MM.1S (cell line): ENCODE results near the gene CKLF.

Experiments
- EZH2phosphoT487 ChIP-seq: fragments of 300-600 bp; sonication (generic); IDR thresholded peaks from 2 replicates; pipeline ENCODE4 v1.6.1; 2018; ENCODE audit warnings: antibody characterized with exemption, low read length
- TF ChIP-seq, protein P1 (sequence below): fragments of 300-600 bp; sonication (generic); IDR thresholded peaks from 2 replicates; pipeline ENCODE4 v1.5.1; 2016; ENCODE audit warnings: antibody characterized with exemption, low read length, mixed read lengths

DNA sequence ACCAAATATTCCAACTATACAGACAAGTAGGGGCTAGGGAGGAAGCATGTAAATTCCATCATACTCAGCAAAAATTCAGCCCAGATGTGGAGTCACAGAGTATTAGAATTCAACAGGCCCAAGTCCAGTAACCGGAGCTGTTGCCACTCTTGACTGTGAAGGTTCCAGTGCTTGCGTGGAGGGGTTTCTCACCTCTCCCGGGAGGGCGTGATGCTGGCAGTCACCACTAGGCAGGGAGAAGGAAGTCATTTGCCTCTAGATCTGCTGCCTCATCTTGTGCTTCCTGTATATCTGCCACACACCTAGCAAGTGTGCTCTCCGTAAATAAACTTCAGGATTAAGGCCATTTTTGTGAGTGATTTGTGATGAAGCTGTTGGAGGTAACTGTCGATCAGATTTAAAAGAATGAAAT lies 1.0 kb upstream of the CKLF start:
- TF ChIP-seq, protein P1, sequence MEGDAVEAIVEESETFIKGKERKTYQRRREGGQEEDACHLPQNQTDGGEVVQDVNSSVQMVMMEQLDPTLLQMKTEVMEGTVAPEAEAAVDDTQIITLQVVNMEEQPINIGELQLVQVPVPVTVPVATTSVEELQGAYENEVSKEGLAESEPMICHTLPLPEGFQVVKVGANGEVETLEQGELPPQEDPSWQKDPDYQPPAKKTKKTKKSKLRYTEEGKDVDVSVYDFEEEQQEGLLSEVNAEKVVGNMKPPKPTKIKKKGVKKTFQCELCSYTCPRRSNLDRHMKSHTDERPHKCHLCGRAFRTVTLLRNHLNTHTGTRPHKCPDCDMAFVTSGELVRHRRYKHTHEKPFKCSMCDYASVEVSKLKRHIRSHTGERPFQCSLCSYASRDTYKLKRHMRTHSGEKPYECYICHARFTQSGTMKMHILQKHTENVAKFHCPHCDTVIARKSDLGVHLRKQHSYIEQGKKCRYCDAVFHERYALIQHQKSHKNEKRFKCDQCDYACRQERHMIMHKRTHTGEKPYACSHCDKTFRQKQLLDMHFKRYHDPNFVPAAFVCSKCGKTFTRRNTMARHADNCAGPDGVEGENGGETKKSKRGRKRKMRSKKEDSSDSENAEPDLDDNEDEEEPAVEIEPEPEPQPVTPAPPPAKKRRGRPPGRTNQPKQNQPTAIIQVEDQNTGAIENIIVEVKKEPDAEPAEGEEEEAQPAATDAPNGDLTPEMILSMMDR, result peak; percentile 43
- no peak for TF ChIP-seq EZH2phosphoT487
